Right forelimb (tissue), 1 donor: ENCODE data around the gene GNPTG.

Experiments
- DNase-seq: peaks from one replicate; pipeline ENCODE4 v3.0.0-alpha.2; 2018

GNPTG gene

GRCh38 chr16:1349351-1349750 is 2.4 kb upstream of the GNPTG start:
- DNase-seq = no peak

- DNase-seq = no peak
Observed at GRCh38 chr16:1349951-1350350, 1.8 kb upstream of the GNPTG start.

- no peak for DNase-seq
Observed at GRCh38 chr16:1350691-1351090, 1.0 kb upstream of the GNPTG start.

GRCh38 chr16:1351215-1351581 is 533 bp upstream of the GNPTG start:
- no peak for DNase-seq

- DNase-seq = no peak
Observed at GRCh38 chr16:1354815-1355540, 3.2 kb downstream of the GNPTG start.

- DNase-seq = no peak
Observed at GRCh38 chr16:1355591-1355990, 3.9 kb downstream of the GNPTG start.

GRCh38 chr16:1356061-1356900 is 4.5 kb downstream of the GNPTG start:
- no peak for DNase-seq

GRCh38 chr16:1357906-1358566 is 6.3 kb downstream of the GNPTG start:
- DNase-seq = no peak

- no peak for DNase-seq
Observed at GRCh38 chr16:1361685-1362360, 10.1 kb downstream of the GNPTG start.

- no peak for DNase-seq
Observed at GRCh38 chr16:1362807-1363206, 11.1 kb downstream of the GNPTG start.

- no peak for DNase-seq
Observed at GRCh38 chr16:1363501-1364041, 11.8 kb downstream of the GNPTG start.

- DNase-seq = no peak
Observed at GRCh38 chr16:1364510-1364909, 12.8 kb downstream of the GNPTG start.

GRCh38 chr16:1366060-1366711 is 14.5 kb downstream of the GNPTG start:
- no peak for DNase-seq

- DNase-seq = no peak
Observed at GRCh38 chr16:1366712-1367299, 15.1 kb downstream of the GNPTG start.

- no peak for DNase-seq
Observed at GRCh38 chr16:1367486-1368174, 15.9 kb downstream of the GNPTG start.

GRCh38 chr16:1371054-1371978 is 19.6 kb downstream of the GNPTG start:
- no peak for DNase-seq

GRCh38 chr16:1372292-1372950 is 20.7 kb downstream of the GNPTG start:
- DNase-seq = no peak

GRCh38 chr16:1374418-1375297 is 22.9 kb downstream of the GNPTG start:
- no peak for DNase-seq

GRCh38 chr16:1375298-1375640 is 23.5 kb downstream of the GNPTG start:
- DNase-seq = no peak
